ENCODE data around the gene CREB3L1. TPM values are rescaled to one million over a fixed set of nuclear protein-coding genes. Genes with fewer than 3 reads are reported as not detected.
A peak's percentile ranks its signal among the peaks of the same experiment; 100 is the strongest.

The CREB3L1 gene
- total RNA-seq, 4 donors from 2014 or later, result 0.81 to 5.2 (median 1.7) TPM

- no peaks in the 10 kb centered on the region for H3K27me3 ChIP-seq
- peak overlapping the region in 1 of 2 donors; percentile 85 for H3K4me3 ChIP-seq
- H3K4me1 ChIP-seq, result peaks cover 0 to 49% (median 16%) of the 10 kb centered on the region in 3 donors
- ATAC-seq, result no peak
- no peaks in the 10 kb centered on the region for H3K36me3 ChIP-seq
- H3K27ac ChIP-seq, result peak overlapping the region in 3 of 4 donors; percentile 16 to 68 (median 55)
- H3K9me3 ChIP-seq, result no peaks in the 10 kb centered on the region
- 61 to 92% methylated on average over 4 to 5 of the region's 10 CpGs for WGBS, 2 donors (ENCODE audit: low coverage in 1 of 2)
- TF ChIP-seq CTCF (IDR thresholded peaks at IDR 0.05) (no peak), POLR2AphosphoS5 (IDR thresholded peaks at IDR 0.05) (no peak), EP300 (IDR thresholded peaks at IDR 0.05) (no peak), POLR2A (IDR thresholded peaks at IDR 0.05) (no peak)
Measured at GRCh38 chr11:46345881-46346484, 68.5 kb downstream of the CREB3L1 start.

- Histone ChIP-seq H3K27ac (peak within 1 kb of the TSS in 3 of 4 donors; percentile 70 to 85 (median 75)), H3K36me3 (no peaks in the 10 kb centered on the region), H3K27me3 (no peaks in the 10 kb centered on the region), H3K9me3 (no peaks in the 10 kb centered on the region), H3K4me3 (peak within 1 kb of the TSS; percentile 85 to 87), H3K4me1 (peaks cover 0 to 60% (median 22%) of the 10 kb centered on the region in 3 donors)
- 37 to 42% methylated on average over 9 to 10 of the region's 80 CpGs for WGBS, 2 donors (ENCODE audit: low coverage in 1 of 2)
- ATAC-seq, result peak; percentile 95
- TF ChIP-seq EP300 (IDR thresholded peaks at IDR 0.05) (no peak), POLR2A (IDR thresholded peaks at IDR 0.05) (peak in 1 of 2 donors; percentile 38), POLR2AphosphoS5 (IDR thresholded peaks at IDR 0.05) (no peak), CTCF (IDR thresholded peaks at IDR 0.05) (peak in 3 of 4 experiments; percentile 78 to 99 (median 98))
Measured at GRCh38 chr11:46346886-46347636, 69.6 kb downstream of the CREB3L1 start, which contains the start of gene DGKZ. Gene DGKZ (plus strand): TSS chr11:46347463. CDS start chr11:46347660, 197 bp downstream.

- no CpG with 5 or more reads among the region's 63 CpGs for WGBS, 2 donors (ENCODE audit: low coverage in 1 of 2)
- Histone ChIP-seq H3K27me3 (no peaks in the 10 kb centered on the region), H3K4me1 (peaks cover 0 to 67% (median 28%) of the 10 kb centered on the region in 3 donors), H3K27ac (peak overlapping the region in 3 of 4 donors; percentile 70 to 85 (median 75)), H3K36me3 (no peaks in the 10 kb centered on the region), H3K4me3 (peak overlapping the region; percentile 85 to 87), H3K9me3 (no peaks in the 10 kb centered on the region)
- TF ChIP-seq POLR2AphosphoS5 (IDR thresholded peaks at IDR 0.05) (no peak), EP300 (IDR thresholded peaks at IDR 0.05) (no peak), CTCF (IDR thresholded peaks at IDR 0.05) (no peak), POLR2A (IDR thresholded peaks at IDR 0.05) (peak in 1 of 2 donors; percentile 16)
- no peak for ATAC-seq
Measured at GRCh38 chr11:46347637-46348311, 70.3 kb downstream of the CREB3L1 start.

GRCh38 chr11:46348566-46349401 is 71.3 kb downstream of the CREB3L1 start:
- H3K36me3 ChIP-seq, result no peaks in the 10 kb centered on the region
- 60 to 70% methylated on average over 1 to 7 of the region's 18 CpGs for WGBS, 2 donors (ENCODE audit: low coverage in 1 of 2)
- no peaks in the 10 kb centered on the region for H3K27me3 ChIP-seq
- H3K4me1 ChIP-seq, result peaks cover 0 to 76% (median 28%) of the 10 kb centered on the region in 3 donors
- ATAC-seq, result no peak
- H3K4me3 ChIP-seq, result peak overlapping the region in 1 of 2 donors; percentile 85
- no peak for TF ChIP-seq POLR2A (IDR thresholded peaks at IDR 0.05)
- no peak for TF ChIP-seq CTCF (IDR thresholded peaks at IDR 0.05)
- TF ChIP-seq EP300 (IDR thresholded peaks at IDR 0.05), result no peak
- TF ChIP-seq POLR2AphosphoS5 (IDR thresholded peaks at IDR 0.05), result no peak
- H3K27ac ChIP-seq, result peak overlapping the region in 1 of 4 donors; percentile 85
- H3K9me3 ChIP-seq, result no peaks in the 10 kb centered on the region

Measured in gastroesophageal sphincter (tissue), 4 donors.